Heart left ventricle (tissue), 13 donors: ENCODE data around the gene UBE2B.
A peak's percentile ranks its signal among the peaks of the same experiment; 100 is the strongest.

Experiments
- CTCF ChIP-seq, 12 donors: fragments of 200-600 bp; sonication (generic) in 4 of 12; IDR thresholded peaks; one replicate each; pipeline versions ENCODE4 v1.5.0 to v1.8.0; 2018 to 2022; ENCODE audit warnings: antibody characterized with exemption in 12 of 12, mild to moderate bottlenecking in 5 of 12
- POLR2A ChIP-seq, 2 donors: fragments of 450-650 bp; IDR thresholded peaks; one replicate each; pipeline ENCODE4 v1.6.1; 2017; ENCODE audit warnings: antibody characterized with exemption in 2 of 2, mild to moderate bottlenecking in 2 of 2, moderate library complexity in 2 of 2
- donor health status: ischemic (EF 13 %, LVEDD 7.1; RV severe dilation, severe dysfunction).
- donor health status: DM: no; HTN: yes; CAD: no.
- donor health status: DM: no; HTN: no; CAD: no.
- donor health status: ischemic (EF 25% LVEDD 6.9; RV normal size, moderate dysfunction).
- donor health status: ischemic (EF 25% LVEDD 5.7; RV mildly dilated, moderate dysfunction).
- donor health status: ischemic (EF 35%, LVEDD 5.7; RV mildly dilated, moderate dysfunction).
- donor health status: nonischemic (EF 11% LVEDD 7.7; RV severe dilation, severe dysfunction).
- donor health status: DM: yes; HTN: yes; CAD: no.
- donor health status: PGD.
- donor health status: ischemic (EF 29% LVEDD 5.4; RV normal size, mild dysfunction).
- donor health status: nonischemic (EF 23%, LVEDD 6.1; RV moderate dilation, normal function).

DNA sequence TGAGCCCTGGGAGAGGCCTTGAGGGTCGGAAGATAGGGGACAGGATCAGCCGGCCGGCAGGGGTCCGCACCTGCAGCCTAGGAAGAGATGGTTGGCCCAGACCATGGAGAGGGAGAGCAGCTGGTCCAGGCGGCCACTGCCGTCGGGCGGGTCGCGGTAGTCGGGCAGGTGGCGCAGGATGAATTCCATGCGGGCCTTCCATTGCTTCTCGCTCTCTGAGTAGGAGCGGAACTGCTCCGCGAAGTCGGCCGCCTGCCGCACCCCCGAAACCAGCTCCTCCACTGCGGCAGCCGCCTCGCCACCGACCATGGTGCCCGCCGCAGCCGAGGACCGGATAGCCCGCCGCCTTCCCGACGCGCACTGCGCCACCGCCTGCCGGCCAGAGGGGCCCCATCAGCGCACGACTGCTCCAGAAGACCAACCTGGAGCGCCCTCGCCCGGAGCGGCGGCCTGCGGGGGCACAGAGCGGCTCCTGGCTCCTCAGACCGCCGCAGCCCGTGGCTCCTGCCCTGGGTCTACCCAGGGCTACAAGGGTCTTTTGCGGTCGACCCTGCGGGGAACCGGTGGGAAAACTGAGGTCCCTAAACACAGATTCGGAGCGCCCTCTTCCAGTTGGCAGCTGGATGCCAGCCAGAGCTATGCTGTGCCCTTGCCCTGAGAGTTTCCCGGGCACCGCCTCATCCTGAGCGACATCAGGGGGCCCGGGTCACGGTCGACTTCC is 40.3 kb downstream of the UBE2B start, which contains the start of gene CDKN2AIPNL:
- TF ChIP-seq CTCF (IDR thresholded peaks at IDR 0.05) (peak; percentile 68 to 95 (median 78)), POLR2A (IDR thresholded peaks at IDR 0.05) (peak in 1 of 2 donors; percentile 72)
